ENCODE results near the gene TTC34. TPM values are rescaled to one million over a fixed set of nuclear protein-coding genes. Genes with fewer than 3 reads are reported as not detected.

The TTC34 gene
- total RNA-seq, 1 donor from 2014 or later: 0.16 TPM

DNA sequence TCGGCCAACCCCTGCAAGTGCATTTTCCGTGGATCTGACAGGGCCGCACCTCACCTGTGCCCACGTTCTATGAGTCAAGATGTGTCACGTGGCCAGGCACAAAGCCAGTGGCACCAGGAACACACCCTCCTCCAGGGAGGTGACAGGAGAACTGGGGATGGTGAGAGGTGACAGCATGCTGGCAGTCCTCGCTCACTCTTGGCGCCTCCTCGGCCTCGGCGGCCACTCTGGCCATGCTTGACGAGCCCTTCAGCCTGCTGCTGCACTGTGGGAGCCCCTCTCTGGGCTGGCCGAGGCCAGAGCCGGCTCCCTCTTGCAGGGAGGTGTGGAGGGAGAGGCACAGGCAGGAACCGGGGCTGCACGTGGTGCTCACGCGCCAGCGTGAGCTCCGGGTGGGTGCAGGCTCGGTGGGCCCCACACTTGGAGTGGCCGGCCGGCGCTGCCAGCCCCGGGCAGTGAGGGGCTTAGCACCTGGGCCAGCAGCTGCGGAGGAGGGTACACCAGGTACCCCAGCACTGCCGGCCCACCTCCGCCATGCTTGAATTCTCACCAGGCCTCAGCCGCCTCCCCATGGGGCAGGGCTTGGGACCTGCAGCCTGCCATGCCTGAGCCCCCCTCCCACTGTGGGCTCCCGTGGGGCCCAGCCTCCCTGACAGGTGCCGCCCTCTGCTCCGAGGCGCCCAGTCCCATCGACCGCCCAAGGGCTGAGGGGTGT is 11.6 kb upstream of the TTC34 start:
- no peak for DNase-seq

DNA sequence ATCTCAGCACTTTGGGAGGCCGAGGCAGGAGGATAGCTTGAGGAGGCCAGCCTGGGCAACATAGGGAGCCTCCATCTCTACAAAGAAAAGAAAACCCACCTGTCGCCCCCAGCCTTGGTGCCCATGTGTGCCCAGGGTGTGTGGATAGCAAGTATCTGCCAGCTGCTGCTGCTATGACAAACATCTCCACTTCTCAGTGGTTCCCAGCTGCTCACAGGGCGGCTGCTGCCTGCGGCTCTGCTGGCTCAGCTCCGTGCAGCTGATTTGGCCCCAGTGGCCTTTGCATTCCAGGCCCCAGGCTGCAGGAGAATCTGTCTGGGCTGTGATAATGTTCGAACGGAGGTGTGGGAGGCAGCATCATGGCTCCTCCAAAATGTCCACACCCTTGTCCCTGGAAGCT is 10.6 kb upstream of the TTC34 start:
- no peak for DNase-seq

GRCh38 chr1:2811533-2811918 is 10.0 kb upstream of the TTC34 start:
- no peak for DNase-seq

DNA sequence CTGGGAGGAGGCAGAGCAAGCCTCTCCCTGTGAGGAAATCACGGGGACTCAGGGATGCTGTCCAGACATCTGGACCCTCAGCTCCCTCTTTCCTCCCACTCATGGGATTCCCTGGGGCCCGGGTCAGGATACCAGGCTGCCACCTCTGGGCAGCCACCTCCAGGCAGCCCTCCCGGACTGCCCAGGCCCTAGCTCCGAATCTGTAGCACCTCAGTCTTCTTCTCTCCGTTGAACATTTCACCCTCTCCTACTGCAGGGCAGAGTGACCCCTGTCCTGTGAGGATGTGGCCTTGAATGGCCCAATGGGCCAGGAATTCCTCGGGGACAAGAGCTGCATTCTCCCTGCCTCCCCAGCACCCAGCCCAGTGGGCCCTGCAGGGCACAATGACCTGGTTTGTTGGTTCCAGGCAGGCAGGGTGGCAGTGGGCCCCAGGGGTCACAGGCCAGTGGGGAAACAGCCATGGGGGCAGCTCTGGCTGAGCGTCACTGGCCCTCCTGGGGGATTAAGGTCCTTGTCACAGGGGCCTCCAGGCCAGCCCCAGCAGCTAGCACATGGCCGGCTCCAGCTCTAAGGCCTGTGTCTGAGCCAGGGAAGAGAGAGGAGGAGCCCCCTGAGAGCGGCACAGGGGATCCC is 9.5 kb upstream of the TTC34 start:
- no peak for DNase-seq

DNA sequence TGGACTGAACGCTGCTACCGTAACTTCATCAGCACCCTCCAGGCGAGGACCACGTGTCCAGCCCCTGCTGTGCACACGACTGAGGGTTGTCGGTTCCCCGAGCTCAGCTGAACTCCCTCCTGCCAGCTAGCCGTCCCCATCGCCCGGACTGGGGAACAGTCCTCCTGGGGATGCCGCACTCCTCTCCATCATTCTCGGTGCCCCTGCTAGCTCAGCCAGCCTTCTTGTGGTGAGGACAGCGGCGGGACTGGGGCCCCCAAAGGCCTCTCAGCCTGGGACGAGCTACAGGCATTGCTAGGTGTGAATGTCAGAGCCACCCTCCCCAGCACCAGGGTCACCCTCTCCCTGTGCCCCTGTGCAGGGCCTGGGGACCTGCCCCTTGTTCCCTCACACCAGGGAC is 8.8 kb upstream of the TTC34 start:
- DNase-seq: no peak

- DNase-seq: no peak
Measured at GRCh38 chr1:2809656-2810055, 8.2 kb upstream of the TTC34 start.

DNA sequence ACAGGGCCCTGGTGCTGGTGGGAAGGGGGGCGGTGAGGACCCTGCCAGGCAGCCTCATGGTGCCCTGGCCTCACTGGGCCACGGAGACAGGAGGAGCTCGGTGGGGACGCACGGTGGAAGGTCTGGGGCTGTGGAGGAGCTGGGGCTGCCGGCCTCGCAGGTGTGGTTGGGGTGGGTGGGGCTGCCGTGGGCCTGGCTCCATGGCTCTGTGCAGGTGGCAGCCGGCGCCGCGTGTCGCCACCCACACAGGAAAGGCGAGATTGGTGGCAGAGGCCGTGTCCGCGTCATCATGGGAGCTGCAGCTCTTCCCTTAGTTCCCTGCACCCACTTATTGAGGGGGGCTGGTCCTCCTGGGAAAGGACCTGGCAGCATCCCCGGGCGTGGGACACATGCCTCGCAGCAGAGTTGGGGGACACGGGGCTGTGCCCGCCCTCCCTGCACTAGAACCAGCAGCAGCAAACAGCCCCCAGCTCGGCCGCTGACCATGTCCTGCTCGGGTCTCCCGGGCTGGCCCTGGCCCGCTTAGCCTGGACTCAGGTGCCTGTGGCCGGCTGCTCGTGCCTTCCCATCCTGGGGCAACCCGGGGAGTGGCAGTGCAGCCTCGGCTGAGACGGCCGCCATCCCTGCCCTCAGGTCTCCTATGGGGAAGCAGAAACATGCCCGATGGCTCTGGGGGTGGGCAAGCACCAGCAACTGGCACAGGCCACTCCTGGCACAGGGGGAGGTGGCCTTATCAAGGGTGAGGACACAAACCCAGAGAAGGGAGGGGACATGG is 7.5 kb upstream of the TTC34 start:
- DNase-seq: no peak

DNA sequence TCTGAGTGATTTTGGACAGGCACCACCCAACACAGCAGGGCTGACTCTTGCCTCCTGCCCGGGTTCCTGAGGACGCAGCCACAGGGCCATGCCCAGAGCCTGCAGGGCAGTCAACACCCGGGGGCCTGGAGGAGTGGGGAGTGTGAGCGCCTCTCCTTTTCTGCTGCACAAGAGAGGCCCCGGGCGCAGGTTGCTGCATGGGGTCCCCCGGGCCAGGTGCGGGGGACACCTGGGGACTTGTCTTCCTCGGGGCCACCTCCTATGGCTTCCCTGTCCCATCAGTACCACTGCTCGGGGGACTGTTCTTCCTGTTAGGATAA is 6.9 kb upstream of the TTC34 start:
- no peak for DNase-seq

- no peak for DNase-seq
Measured at GRCh38 chr1:2807678-2808385, 6.3 kb upstream of the TTC34 start.

- no peak for DNase-seq
Measured at GRCh38 chr1:2807036-2807435, 5.5 kb upstream of the TTC34 start.

DNA sequence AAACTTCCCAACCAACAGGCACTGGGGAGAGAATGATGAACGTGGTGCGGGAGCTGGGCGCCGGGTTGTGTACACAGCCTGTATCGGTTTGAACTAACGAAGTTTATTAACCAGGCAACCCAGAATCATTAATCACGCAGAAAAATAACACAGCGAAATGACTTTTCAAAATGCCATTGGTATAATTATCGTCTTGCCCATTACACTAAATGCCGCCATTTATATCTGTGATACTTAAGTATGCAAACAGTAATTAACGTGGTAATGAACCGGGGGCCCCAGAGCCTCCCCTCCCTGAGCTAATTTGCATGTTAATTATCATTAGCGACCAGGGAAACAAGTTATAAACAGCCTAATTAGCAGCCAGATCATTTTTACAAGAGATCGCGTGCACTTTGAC is 5.1 kb upstream of the TTC34 start:
- no peak for DNase-seq

- no peak for DNase-seq
Measured at GRCh38 chr1:2805801-2806430, 4.4 kb upstream of the TTC34 start.

GRCh38 chr1:2804628-2805351 is 3.3 kb upstream of the TTC34 start:
- no peak for DNase-seq

- no peak for DNase-seq
Measured at GRCh38 chr1:2803931-2804627, 2.6 kb upstream of the TTC34 start.

- DNase-seq: no peak
Measured at GRCh38 chr1:2803086-2803930, 1.8 kb upstream of the TTC34 start.

DNA sequence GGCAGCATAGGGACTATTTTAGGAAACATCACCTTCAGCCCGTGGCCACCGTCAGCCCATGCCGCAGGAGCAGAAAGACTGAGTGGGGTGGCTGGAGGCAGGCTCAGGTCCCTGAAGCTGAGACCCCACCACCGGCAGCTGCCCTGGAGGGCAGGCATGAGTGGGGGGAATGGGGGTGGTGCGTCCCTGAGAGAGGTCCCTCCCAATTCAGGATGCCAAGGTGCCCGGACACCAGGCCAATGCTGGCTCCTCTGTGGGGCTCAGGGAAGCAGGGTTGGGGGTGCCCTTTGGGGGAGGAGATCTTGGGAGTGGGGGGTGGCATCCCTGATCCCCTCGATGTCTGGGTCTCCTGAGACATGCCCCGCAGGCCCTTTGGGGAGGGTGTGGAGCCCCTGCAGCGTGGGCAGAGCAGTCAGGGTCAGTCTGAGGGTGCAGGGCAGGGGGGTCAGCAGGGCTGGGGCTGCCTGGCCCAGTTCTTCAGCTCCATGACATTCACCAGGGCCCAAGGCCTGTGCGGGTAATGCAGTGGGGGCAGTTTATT is 998 bp upstream of the TTC34 start:
- DNase-seq: no peak

- no peak for DNase-seq
Measured at GRCh38 chr1:2801046-2801445, 447 bp downstream of the TTC34 start.

GRCh38 chr1:2800664-2801045 is 838 bp downstream of the TTC34 start:
- no peak for DNase-seq

GRCh38 chr1:2799811-2800663 is 1.5 kb downstream of the TTC34 start:
- DNase-seq: no peak

All from occipital lobe (tissue), 2 donors.